ENCODE measurements around the gene SLC25A21. TPM values are rescaled to one million over a fixed set of nuclear protein-coding genes. Genes with fewer than 3 reads are reported as not detected.

Gene SLC25A21
- polyA plus RNA-seq, 1 experiment = 1.5 TPM

DNA sequence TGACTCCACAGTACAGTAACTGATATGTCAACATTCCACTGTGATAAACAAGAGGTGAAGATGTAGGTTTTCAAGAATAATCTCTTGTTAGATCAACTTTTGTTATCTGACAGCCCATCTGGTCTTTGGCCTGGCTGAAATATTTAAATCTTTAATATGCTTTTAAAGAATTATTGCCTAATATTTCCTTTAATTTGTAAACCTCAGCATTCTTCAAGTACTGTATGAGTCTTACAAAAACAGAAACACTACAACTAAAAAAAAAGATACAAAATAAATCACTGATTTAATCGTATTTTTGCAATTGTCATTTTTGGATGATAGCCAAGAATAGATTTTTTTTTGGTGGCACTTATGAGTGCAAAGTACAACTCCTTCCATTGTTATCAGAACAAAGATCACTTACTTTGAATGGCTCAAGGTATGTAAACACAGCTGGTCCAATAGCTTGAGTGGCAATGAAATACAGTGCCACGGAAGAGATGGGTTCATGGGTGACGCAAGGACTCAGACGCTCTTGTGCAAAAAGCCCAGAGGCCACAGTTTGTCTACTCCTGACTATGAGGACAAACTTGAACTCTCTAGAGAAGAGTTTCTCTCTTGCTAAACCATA lies 401.3 kb downstream of the SLC25A21 start:
- H3K27me3 ChIP-seq (ENCODE audit: control insufficient read depth, insufficient read depth, low read length) = no peaks in the 10 kb centered on the region
- POLR2A ChIA-PET = no interaction called here
- no peak for DNase-seq (ENCODE audit: low read depth, low spot score)
- TF ChIP-seq, protein P1, sequence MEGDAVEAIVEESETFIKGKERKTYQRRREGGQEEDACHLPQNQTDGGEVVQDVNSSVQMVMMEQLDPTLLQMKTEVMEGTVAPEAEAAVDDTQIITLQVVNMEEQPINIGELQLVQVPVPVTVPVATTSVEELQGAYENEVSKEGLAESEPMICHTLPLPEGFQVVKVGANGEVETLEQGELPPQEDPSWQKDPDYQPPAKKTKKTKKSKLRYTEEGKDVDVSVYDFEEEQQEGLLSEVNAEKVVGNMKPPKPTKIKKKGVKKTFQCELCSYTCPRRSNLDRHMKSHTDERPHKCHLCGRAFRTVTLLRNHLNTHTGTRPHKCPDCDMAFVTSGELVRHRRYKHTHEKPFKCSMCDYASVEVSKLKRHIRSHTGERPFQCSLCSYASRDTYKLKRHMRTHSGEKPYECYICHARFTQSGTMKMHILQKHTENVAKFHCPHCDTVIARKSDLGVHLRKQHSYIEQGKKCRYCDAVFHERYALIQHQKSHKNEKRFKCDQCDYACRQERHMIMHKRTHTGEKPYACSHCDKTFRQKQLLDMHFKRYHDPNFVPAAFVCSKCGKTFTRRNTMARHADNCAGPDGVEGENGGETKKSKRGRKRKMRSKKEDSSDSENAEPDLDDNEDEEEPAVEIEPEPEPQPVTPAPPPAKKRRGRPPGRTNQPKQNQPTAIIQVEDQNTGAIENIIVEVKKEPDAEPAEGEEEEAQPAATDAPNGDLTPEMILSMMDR (IDR thresholded peaks at IDR 0.05; ENCODE audit: low read depth, low read length) = no peak
- H3K9me3 ChIP-seq (ENCODE audit: control insufficient read depth, insufficient read depth, low read length) = no peaks in the 10 kb centered on the region
- H3K4me3 ChIP-seq (ENCODE audit: low read depth, low read length) = no peak overlapping the region
- CTCF ChIA-PET = interaction anchor here (1.1 to 1.3 kb wide), 2 partner anchors 24 to 379 kb away, joined by 3 to 4 read pairs; no protein-coding TSS in a partner anchor
- no peak overlapping the region for H3K27ac ChIP-seq (ENCODE audit: low read depth, low read length)

DNA sequence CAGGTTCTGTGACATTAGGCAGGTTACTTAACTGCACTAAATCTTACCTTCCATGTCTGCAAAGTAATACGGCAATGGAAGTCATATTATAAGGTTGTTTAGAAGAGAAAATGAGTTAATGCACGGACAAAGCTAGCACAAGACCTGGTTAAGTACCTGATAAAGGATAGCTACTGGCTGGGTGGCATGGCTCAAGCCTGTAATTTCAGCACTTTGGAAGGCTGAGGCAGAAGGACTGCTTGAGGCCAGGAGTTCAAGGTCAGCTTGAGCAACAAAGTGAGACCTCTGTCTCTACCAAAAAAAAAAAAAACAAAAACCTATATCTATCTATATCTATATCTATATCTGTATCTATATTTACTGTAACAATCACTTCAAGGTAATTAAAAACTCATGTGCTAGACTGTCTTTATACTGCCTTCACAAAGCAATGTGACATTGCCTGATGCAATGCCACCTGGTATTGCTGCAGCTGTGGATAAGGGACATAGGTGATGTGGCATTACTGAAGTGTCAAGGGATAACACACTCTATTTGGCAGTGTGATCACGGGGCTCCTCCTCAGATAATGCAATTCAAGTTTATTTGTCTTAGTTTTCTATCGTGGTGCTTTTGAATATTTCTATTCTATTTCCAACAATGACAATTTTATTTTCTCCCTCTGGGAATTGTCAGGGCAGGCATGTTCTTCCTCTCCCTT lies 403.6 kb downstream of the SLC25A21 start:
- TF ChIP-seq, protein P1 (IDR thresholded peaks at IDR 0.05; ENCODE audit: low read depth, low read length) = no peak
- POLR2A ChIA-PET = no interaction called here
- no peak overlapping the region for H3K27ac ChIP-seq (ENCODE audit: low read depth, low read length)
- H3K4me3 ChIP-seq (ENCODE audit: low read depth, low read length) = no peak overlapping the region
- no peak for DNase-seq (ENCODE audit: low read depth, low spot score)
- H3K27me3 ChIP-seq (ENCODE audit: control insufficient read depth, insufficient read depth, low read length) = no peaks in the 10 kb centered on the region
- H3K9me3 ChIP-seq (ENCODE audit: control insufficient read depth, insufficient read depth, low read length) = no peaks in the 10 kb centered on the region
- CTCF ChIA-PET = interaction anchor here (1.6 kb wide), 1 partner anchor 21 kb away, joined by 6 read pairs; no protein-coding TSS in a partner anchor

DNA sequence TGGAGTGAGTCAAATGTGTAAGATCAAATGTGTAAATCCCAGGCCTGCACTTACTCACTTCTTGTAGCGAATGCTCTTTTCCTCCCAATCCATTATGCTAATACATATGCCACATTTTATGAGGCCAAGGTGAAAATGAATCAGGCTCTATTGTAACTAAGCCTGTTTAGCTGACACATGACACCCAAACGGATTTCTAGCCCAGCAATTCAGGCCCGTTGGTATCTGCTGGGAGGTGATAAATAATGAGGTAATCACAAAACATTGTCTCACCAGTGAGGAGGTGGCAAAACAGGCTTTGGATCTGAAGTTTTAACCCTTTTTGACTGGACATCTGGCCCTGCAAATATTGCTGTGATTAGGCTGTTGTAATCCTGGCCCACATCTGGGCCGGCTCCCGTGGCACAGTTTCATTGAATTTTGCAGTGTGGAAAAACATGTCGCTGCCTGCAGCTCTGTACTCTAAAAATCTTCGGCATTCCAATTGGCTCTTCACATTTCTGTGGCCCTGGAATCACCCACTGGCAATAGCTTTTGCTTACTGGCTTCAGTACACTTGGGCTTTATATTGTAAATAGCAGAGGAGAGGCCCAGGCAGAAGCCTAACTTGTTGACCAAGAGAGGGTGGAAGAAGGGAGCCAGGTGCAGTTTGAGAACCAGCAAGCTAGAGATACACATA lies 404.7 kb downstream of the SLC25A21 start:
- H3K4me3 ChIP-seq (ENCODE audit: low read depth, low read length) = no peak overlapping the region
- H3K27ac ChIP-seq (ENCODE audit: low read depth, low read length) = no peak overlapping the region
- ChIA-PET CTCF (no interaction called here), POLR2A (no interaction called here)
- H3K27me3 ChIP-seq (ENCODE audit: control insufficient read depth, insufficient read depth, low read length) = no peaks in the 10 kb centered on the region
- TF ChIP-seq, protein P1 (IDR thresholded peaks at IDR 0.05; ENCODE audit: low read depth, low read length) = no peak
- DNase-seq (ENCODE audit: low read depth, low spot score) = no peak
- H3K9me3 ChIP-seq (ENCODE audit: control insufficient read depth, insufficient read depth, low read length) = no peaks in the 10 kb centered on the region

DNA sequence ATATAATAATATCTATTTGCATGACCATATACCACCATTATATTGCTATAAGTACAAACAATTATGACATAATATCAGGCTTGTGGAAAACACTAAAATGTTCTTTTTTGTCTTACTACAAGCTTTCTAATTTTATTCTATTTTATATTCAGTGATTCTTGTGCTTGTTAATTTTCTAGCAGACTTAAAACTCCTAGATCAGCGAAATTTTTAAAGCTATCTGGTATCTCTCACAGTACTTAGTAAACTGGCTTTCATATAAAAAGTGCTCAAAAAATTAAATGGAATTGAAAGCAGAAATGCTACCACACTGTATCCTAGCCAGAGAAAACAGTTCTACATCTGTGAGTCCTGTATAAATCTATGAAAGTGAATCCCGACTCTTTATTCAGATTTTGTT lies 405.4 kb downstream of the SLC25A21 start:
- ChIA-PET POLR2A (no interaction called here), CTCF (no interaction called here)
- no peaks in the 10 kb centered on the region for H3K9me3 ChIP-seq (ENCODE audit: control insufficient read depth, insufficient read depth, low read length)
- H3K4me3 ChIP-seq (ENCODE audit: low read depth, low read length) = no peak overlapping the region
- H3K27me3 ChIP-seq (ENCODE audit: control insufficient read depth, insufficient read depth, low read length) = no peaks in the 10 kb centered on the region
- TF ChIP-seq, protein P1 (IDR thresholded peaks at IDR 0.05; ENCODE audit: low read depth, low read length) = no peak
- H3K27ac ChIP-seq (ENCODE audit: low read depth, low read length) = no peak overlapping the region
- DNase-seq (ENCODE audit: low read depth, low spot score) = no peak
